ENCODE measurements around the gene SLC9A2. TPM values are rescaled to one million over a fixed set of nuclear protein-coding genes. Genes with fewer than 3 reads are reported as not detected.

SLC9A2 gene
- total and polyA plus RNA-seq, 7 experiments from 2014 or later: 0.07 TPM; not detected in 6

DNA sequence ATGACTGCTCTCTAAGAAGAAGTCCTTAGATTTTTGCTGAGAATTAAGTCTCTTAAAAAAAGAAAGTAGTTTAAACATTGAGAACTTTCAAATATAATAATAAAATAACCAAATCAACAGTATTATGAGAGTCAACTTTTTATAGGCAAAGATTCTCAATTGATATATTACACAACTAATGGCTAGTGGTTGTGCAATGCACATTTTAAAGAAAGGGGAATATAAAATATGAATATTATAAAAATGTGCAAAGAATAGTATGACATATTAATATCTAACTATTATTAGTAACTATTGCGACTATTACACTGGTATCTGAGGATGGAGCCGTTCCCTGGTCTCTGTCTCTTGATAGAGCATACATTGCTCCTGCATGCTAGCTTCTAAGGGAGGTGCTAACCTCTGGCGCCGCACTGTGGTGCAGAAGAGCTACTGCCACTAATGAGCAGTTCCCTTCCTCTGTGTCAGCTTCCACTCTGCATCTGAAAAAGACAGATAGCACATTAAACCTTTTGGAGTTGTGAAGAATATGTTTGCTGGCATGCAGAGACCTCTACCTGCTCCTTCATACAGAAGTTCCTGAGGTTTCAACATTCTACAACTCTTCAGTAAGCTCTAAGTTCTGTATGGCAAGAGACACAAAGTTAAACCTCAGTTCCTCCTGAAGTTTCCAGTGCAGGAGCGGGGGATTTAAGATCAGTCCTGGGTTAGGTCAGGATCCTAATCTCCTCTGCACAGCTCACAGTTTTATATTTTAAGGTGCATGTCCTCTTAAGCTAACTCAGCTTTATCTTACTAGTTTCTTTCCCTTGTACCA is 3.5 kb upstream of the SLC9A2 start:
- Mint-ChIP-seq H3K27me3 (peaks cover 39 to 62% (median 57%) of the 10 kb centered on the region in 5 donors), H3K36me3 (no peaks in the 10 kb centered on the region), H3K4me3 (no peak overlapping the region), H3K27ac (no peak overlapping the region), H3K9me3 (no peaks in the 10 kb centered on the region), H3K4me1 (peaks cover 5 to 17% (median 13%) of the 10 kb centered on the region in 7 donors)
- ATAC-seq (peak; percentile 86), DNase-seq (peak in 5 of 9 donors; percentile 10 to 41 (median 13))
- H3K9me3 ChIP-seq (ENCODE audit: control insufficient read depth in 2 of 3, low read length in 3 of 3): no peaks in the 10 kb centered on the region
- no peaks in the 10 kb centered on the region for H3K4me1 ChIP-seq (ENCODE audit: control insufficient read depth in 2 of 2, insufficient read depth in 2 of 2, low read length in 2 of 2)
- no peak overlapping the region for H3K27ac ChIP-seq (ENCODE audit: low read depth, low read length)
- ChIA-PET CTCF (interaction anchor here (1.0 to 1.3 kb wide), 3 partner anchors 87 to 142 kb away, joined by 3 to 5 read pairs (median 3); partner anchors contain the start of gene SLC9A4), POLR2A (no interaction called here)
- H3K36me3 ChIP-seq (ENCODE audit: control insufficient read depth in 2 of 3, insufficient read depth in 3 of 3, low read length in 3 of 3): no peaks in the 10 kb centered on the region
- H3K27me3 ChIP-seq (ENCODE audit: control insufficient read depth in 2 of 2, insufficient read depth in 2 of 2, low read length in 2 of 2): peaks cover 0 to 5% of the 10 kb centered on the region in 2 donors
- H3K4me3 ChIP-seq (ENCODE audit: low read length): no peak overlapping the region
- intact Hi-C loops (cut with micrococcal nuclease): loop anchor here (1.0 to 5.0 kb wide), 2 partner anchors 94 to 143 kb away; partner anchors contain the start of gene SLC9A4 (in 2 of the 2)

DNA sequence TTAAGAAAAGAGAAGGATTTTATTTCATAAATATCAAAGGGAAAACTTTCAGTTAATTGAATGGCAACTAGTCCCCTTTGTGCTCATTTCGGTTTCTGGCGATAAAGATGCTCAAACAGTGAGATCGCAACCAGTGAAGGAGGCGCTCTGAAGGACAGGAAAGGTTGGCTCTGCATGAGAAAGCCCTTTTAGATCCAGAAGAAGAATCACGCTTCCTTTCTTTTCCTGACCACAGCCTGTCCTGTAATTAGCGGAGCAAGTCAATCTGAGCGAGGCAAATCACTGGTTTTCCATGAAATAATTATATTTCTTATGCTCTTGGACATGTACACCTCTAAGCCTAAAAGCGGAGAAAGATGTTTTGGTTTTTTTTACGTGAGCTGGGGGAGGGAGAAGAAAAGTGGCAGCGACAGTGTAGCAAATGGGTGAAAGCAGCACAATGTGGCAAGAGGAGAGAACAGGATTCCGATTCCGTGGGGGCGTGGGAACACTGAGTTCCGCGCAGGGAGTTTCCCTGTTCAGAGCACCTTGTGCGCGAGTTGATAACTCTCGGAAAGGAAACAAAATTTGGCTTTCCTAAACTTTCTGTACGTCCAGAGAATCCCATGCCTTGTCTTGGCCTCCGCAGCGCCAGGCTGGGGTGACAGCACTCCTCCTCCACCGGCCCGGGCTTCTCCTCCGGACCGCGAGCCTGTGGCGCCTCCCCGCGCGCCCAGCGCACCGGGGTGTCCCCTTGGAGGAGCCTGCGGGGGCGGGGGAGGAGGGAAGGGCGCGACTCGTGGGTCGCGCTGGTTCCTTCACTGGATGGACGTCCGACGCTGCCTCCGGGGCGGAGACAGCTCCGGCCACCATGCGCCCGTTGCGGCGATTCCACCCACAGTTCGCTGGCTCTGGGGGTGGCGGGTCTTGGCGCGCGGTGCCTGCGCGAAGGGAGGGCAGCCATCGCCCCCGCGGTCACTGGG is 620 bp upstream of the SLC9A2 start:
- ATAC-seq: no peak
- H3K27ac Mint-ChIP-seq: no peak overlapping the region
- H3K4me3 ChIP-seq (ENCODE audit: low read length): no peak overlapping the region

DNA sequence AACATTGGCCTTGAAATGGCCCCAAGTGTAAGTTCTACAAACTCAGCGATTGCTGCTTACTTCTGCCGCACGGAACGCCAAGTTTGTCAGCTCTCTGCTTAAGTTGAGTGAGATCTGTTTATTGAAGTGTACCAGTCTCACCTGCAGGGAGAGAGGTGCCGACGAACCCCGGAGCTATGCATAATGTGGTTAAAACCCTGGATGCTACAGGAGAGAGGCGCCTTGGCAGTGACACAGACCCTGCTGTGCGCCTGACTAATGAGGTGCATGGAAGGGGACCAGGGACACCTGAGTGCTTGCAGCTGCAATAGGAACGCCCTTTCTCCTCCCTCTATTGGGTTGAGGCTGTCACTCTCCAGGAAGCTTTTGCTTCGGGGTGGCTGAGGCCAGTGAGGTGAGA is 979 bp downstream of the SLC9A2 start:
- Histone ChIP-seq H3K27ac (ENCODE audit: low read depth, low read length) (no peak overlapping the region), H3K36me3 (ENCODE audit: control insufficient read depth in 2 of 3, insufficient read depth in 3 of 3, low read length in 3 of 3) (no peaks in the 10 kb centered on the region), H3K27me3 (ENCODE audit: control insufficient read depth in 2 of 2, insufficient read depth in 2 of 2, low read length in 2 of 2) (peaks cover 0 to 5% of the 10 kb centered on the region in 2 donors), H3K4me3 (ENCODE audit: low read length) (no peak overlapping the region), H3K4me1 (ENCODE audit: control insufficient read depth in 2 of 2, insufficient read depth in 2 of 2, low read length in 2 of 2) (no peaks in the 10 kb centered on the region), H3K9me3 (ENCODE audit: control insufficient read depth in 2 of 3, low read length in 3 of 3) (no peaks in the 10 kb centered on the region)
- Mint-ChIP-seq H3K4me1 (peaks cover 5 to 17% (median 13%) of the 10 kb centered on the region in 7 donors), H3K36me3 (no peaks in the 10 kb centered on the region), H3K27ac (no peak overlapping the region), H3K4me3 (peak overlapping the region in 8 of 10 donors; percentile 24 to 76 (median 46)), H3K27me3 (peaks cover 46 to 72% (median 70%) of the 10 kb centered on the region in 5 donors), H3K9me3 (no peaks in the 10 kb centered on the region)
- POLR2A ChIA-PET: no interaction called here
- DNase-seq (no peak), ATAC-seq (no peak)
- intact Hi-C loops (cut with micrococcal nuclease): no loop called here
- CTCF ChIA-PET: no interaction called here

More for the DNA sequence above, 620 bp upstream of the SLC9A2 start:
- peaks cover 49 to 79% (median 76%) of the 10 kb centered on the region in 5 donors for H3K27me3 Mint-ChIP-seq
- Histone ChIP-seq H3K4me1 (ENCODE audit: control insufficient read depth in 2 of 2, insufficient read depth in 2 of 2, low read length in 2 of 2) (no peaks in the 10 kb centered on the region), H3K27me3 (ENCODE audit: control insufficient read depth in 2 of 2, insufficient read depth in 2 of 2, low read length in 2 of 2) (peaks cover 0 to 5% of the 10 kb centered on the region in 2 donors), H3K36me3 (ENCODE audit: control insufficient read depth in 2 of 3, insufficient read depth in 3 of 3, low read length in 3 of 3) (no peaks in the 10 kb centered on the region), H3K27ac (ENCODE audit: low read depth, low read length) (no peak overlapping the region), H3K9me3 (ENCODE audit: control insufficient read depth in 2 of 3, low read length in 3 of 3) (no peaks in the 10 kb centered on the region)
- ChIA-PET POLR2A (no interaction called here), CTCF (no interaction called here)
- intact Hi-C loops (cut with micrococcal nuclease): loop anchor here in 1 of 2 donors (5.0 kb wide), 1 partner anchor 96 kb away; no protein-coding TSS in a partner anchor
- H3K4me1 Mint-ChIP-seq: peaks cover 5 to 17% (median 13%) of the 10 kb centered on the region in 7 donors
- H3K4me3 Mint-ChIP-seq: peak overlapping the region; percentile 5 to 88 (median 76)
- no peaks in the 10 kb centered on the region for H3K36me3 Mint-ChIP-seq
- H3K9me3 Mint-ChIP-seq: no peaks in the 10 kb centered on the region
- peak in 1 of 9 donors; percentile 44 for DNase-seq

DNA sequence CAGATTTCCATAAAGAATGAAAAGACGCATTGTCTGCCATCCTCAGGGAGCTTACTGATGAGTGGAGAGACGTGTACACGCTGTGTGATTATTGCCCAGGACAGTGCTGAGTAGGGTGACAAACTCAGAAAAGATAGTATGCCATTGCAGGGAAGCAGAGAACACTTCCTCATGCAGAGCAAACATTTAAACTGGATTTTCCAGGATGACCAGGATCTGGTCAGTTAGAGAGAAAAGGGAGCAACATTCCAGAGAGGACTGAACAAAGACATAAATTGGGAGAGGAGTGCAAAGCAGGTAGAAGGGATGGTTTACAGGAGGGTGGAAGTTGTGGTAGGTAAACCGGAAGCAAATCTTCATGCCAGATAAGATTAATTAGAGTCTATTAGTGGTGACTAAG is 2.3 kb downstream of the SLC9A2 start:
- intact Hi-C loops (cut with micrococcal nuclease): no loop called here
- POLR2A ChIA-PET: no interaction called here
- ATAC-seq (no peak), DNase-seq (no peak)
- CTCF ChIA-PET: no interaction called here
- Histone ChIP-seq H3K27me3 (ENCODE audit: control insufficient read depth in 2 of 2, insufficient read depth in 2 of 2, low read length in 2 of 2) (peaks cover 0 to 5% of the 10 kb centered on the region in 2 donors), H3K4me3 (ENCODE audit: low read length) (no peak overlapping the region), H3K36me3 (ENCODE audit: control insufficient read depth in 2 of 3, insufficient read depth in 3 of 3, low read length in 3 of 3) (no peaks in the 10 kb centered on the region), H3K4me1 (ENCODE audit: control insufficient read depth in 2 of 2, insufficient read depth in 2 of 2, low read length in 2 of 2) (no peaks in the 10 kb centered on the region), H3K27ac (ENCODE audit: low read depth, low read length) (no peak overlapping the region), H3K9me3 (ENCODE audit: control insufficient read depth in 2 of 3, low read length in 3 of 3) (no peaks in the 10 kb centered on the region)
- Mint-ChIP-seq H3K4me3 (no peak overlapping the region), H3K27ac (no peak overlapping the region), H3K27me3 (peaks cover 37 to 69% (median 63%) of the 10 kb centered on the region in 5 donors), H3K4me1 (peaks cover 5 to 17% (median 13%) of the 10 kb centered on the region in 7 donors), H3K36me3 (no peaks in the 10 kb centered on the region), H3K9me3 (peaks cover 0 to 1% (median 0%) of the 10 kb centered on the region in 11 donors)

- no peaks in the 10 kb centered on the region for H3K36me3 Mint-ChIP-seq
- intact Hi-C loops (cut with micrococcal nuclease): no loop called here
- H3K4me3 Mint-ChIP-seq: peak overlapping the region in 1 of 10 donors; percentile 14
- Histone ChIP-seq H3K27ac (ENCODE audit: low read depth, low read length) (no peak overlapping the region), H3K36me3 (ENCODE audit: control insufficient read depth in 2 of 3, insufficient read depth in 3 of 3, low read length in 3 of 3) (no peaks in the 10 kb centered on the region), H3K9me3 (ENCODE audit: control insufficient read depth in 2 of 3, low read length in 3 of 3) (no peaks in the 10 kb centered on the region), H3K27me3 (ENCODE audit: control insufficient read depth in 2 of 2, insufficient read depth in 2 of 2, low read length in 2 of 2) (peaks cover 0 to 5% of the 10 kb centered on the region in 2 donors), H3K4me3 (ENCODE audit: low read length) (no peak overlapping the region), H3K4me1 (ENCODE audit: control insufficient read depth in 2 of 2, insufficient read depth in 2 of 2, low read length in 2 of 2) (no peaks in the 10 kb centered on the region)
- peaks cover 5 to 17% (median 13%) of the 10 kb centered on the region in 7 donors for H3K4me1 Mint-ChIP-seq
- POLR2A ChIA-PET: no interaction called here
- peaks cover 34 to 65% (median 54%) of the 10 kb centered on the region in 5 donors for H3K27me3 Mint-ChIP-seq
- CTCF ChIA-PET: no interaction called here
- DNase-seq (no peak), ATAC-seq (no peak)
- H3K27ac Mint-ChIP-seq: no peak overlapping the region
- peaks cover 0 to 1% (median 0%) of the 10 kb centered on the region in 11 donors for H3K9me3 Mint-ChIP-seq
Observed at GRCh38 chr2:102622646-102623045, 3.3 kb downstream of the SLC9A2 start.

DNA sequence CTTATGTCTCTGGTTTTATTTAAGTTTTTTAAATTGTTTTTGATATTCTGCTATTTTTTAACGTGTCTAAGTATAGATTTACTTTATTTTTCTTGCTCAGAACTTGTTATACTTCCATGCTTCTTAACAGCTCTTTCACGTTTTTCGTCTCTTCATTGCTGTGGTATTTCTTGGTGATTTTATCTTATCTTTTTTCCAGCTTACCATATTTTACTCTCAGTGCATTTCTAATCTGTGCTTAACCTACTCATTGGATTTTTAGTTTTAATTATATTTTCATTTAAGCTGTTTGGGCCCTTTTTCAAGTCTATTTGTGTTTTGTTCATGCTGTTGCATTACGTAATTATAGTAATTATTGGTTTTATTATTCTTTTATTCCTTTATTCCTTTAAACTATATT is 11.1 kb downstream of the SLC9A2 start:
- Histone ChIP-seq H3K4me3 (ENCODE audit: low read length) (no peak overlapping the region), H3K4me1 (ENCODE audit: control insufficient read depth in 2 of 2, insufficient read depth in 2 of 2, low read length in 2 of 2) (no peaks in the 10 kb centered on the region), H3K27ac (ENCODE audit: low read depth, low read length) (no peak overlapping the region), H3K27me3 (ENCODE audit: control insufficient read depth in 2 of 2, insufficient read depth in 2 of 2, low read length in 2 of 2) (no peaks in the 10 kb centered on the region), H3K36me3 (ENCODE audit: control insufficient read depth in 2 of 3, insufficient read depth in 3 of 3, low read length in 3 of 3) (no peaks in the 10 kb centered on the region), H3K9me3 (ENCODE audit: control insufficient read depth in 2 of 3, low read length in 3 of 3) (no peaks in the 10 kb centered on the region)
- H3K27me3 Mint-ChIP-seq: peaks cover 0 to 22% (median 10%) of the 10 kb centered on the region in 5 donors
- peaks cover 0 to 1% (median 0%) of the 10 kb centered on the region in 11 donors for H3K9me3 Mint-ChIP-seq
- H3K27ac Mint-ChIP-seq: no peak overlapping the region
- intact Hi-C loops (cut with micrococcal nuclease): no loop called here
- H3K4me1 Mint-ChIP-seq: no peaks in the 10 kb centered on the region
- no peak overlapping the region for H3K4me3 Mint-ChIP-seq
- POLR2A ChIA-PET: no interaction called here
- no peaks in the 10 kb centered on the region for H3K36me3 Mint-ChIP-seq
- DNase-seq (no peak), ATAC-seq (no peak)
- CTCF ChIA-PET: no interaction called here
